ENCODE data around the gene SATL1. TPM values are rescaled to one million over a fixed set of nuclear protein-coding genes. Genes with fewer than 3 reads are reported as not detected.
A peak's percentile ranks its signal among the peaks of the same experiment; 100 is the strongest.

The SATL1 gene
- total RNA-seq, 4 donors from 2014 or later = 0.48 TPM; not detected in 3

DNA sequence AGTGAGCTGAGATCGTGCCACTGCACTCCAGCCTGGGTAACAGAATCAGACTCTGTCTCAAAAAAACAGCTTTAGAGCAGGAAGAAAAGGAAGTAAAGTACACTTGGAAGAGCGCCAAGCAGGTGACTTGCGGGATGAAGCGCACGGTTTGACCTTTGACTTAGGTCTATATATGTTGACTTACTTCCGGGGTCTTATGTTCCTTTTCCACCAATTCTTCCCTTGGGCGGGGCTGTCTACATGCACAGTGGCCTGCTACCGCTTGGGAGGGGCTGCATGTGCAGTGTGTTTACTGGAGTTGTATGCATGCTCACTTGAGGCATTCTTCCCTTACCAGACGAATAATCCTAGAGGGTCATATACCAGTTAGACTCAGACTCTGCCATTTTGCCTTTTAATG is 131.3 kb downstream of the SATL1 start:
- intact Hi-C loops (cut with DNase I; ENCODE audit: low total_unique reads) = no loop called here

DNA sequence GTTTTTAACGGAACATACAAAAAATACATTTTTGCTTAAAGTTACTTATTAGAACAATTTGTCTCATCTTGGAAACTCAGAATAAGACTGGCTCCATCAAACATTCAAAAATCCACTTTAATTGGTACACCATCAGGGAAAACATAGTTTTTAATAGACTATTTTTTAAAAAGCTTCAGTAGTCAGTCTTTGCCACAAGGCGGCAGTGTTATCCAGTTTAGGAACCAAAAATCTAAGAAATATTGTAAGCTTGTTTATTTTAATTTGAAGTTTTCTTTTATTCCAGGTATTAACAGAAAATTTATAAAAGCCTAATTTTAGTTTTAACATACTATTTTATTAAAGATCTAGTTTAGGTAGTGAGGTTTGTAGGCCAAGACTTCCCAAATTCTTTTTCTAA is 132.2 kb downstream of the SATL1 start:
- H3K27ac ChIP-seq = no peak overlapping the region
- no peak for TF ChIP-seq POLR2A (IDR thresholded peaks at IDR 0.05)
- TF ChIP-seq, protein P1, sequence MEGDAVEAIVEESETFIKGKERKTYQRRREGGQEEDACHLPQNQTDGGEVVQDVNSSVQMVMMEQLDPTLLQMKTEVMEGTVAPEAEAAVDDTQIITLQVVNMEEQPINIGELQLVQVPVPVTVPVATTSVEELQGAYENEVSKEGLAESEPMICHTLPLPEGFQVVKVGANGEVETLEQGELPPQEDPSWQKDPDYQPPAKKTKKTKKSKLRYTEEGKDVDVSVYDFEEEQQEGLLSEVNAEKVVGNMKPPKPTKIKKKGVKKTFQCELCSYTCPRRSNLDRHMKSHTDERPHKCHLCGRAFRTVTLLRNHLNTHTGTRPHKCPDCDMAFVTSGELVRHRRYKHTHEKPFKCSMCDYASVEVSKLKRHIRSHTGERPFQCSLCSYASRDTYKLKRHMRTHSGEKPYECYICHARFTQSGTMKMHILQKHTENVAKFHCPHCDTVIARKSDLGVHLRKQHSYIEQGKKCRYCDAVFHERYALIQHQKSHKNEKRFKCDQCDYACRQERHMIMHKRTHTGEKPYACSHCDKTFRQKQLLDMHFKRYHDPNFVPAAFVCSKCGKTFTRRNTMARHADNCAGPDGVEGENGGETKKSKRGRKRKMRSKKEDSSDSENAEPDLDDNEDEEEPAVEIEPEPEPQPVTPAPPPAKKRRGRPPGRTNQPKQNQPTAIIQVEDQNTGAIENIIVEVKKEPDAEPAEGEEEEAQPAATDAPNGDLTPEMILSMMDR (IDR thresholded peaks at IDR 0.05) = peak; percentile 18 to 50 (median 42)
- no peak for DNase-seq

More for the DNA sequence above, 131.3 kb downstream of the SATL1 start:
- no peak for DNase-seq
- TF ChIP-seq, protein P1 (IDR thresholded peaks at IDR 0.05) = no peak
- no peak for TF ChIP-seq POLR2A (IDR thresholded peaks at IDR 0.05)
- Histone ChIP-seq H3K4me1 (no peaks in the 10 kb centered on the region), H3K36me3 (no peaks in the 10 kb centered on the region), H3K27me3 (no peaks in the 10 kb centered on the region), H3K9me3 (no peaks in the 10 kb centered on the region), H3K4me3 (no peak overlapping the region), H3K27ac (no peak overlapping the region)

DNA sequence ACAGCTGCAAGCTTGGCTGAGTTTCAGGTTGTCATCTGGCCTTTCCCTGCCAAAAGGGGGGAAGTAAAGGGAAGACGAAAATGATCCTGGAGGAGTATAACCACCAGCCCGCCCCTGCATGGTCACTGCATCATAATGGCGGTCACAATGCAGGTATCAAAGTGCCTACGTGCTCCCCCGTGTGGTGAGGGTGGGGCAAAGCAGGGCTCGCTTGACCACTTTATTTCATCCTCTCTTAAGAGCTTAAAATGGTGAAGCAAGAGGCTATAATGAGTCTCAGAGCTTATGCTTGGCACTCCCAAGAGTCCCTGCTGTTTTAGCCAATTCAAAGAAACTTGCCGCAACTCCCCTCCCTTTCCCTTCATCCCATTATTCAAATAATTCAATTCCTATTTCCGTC is 134.3 kb downstream of the SATL1 start:
- H3K4me1 ChIP-seq = no peaks in the 10 kb centered on the region
- no peak overlapping the region for H3K27ac ChIP-seq
- no peaks in the 10 kb centered on the region for H3K9me3 ChIP-seq
- intact Hi-C loops (cut with DNase I; ENCODE audit: low total_unique reads) = no loop called here
- DNase-seq = no peak
- no peaks in the 10 kb centered on the region for H3K27me3 ChIP-seq
- no peak overlapping the region for H3K4me3 ChIP-seq
- no peak for TF ChIP-seq POLR2A (IDR thresholded peaks at IDR 0.05)
- TF ChIP-seq, protein P1 (IDR thresholded peaks at IDR 0.05) = no peak
- H3K36me3 ChIP-seq = no peaks in the 10 kb centered on the region

More for the DNA sequence above, 132.2 kb downstream of the SATL1 start:
- no peak overlapping the region for H3K4me3 ChIP-seq
- no peaks in the 10 kb centered on the region for H3K27me3 ChIP-seq
- intact Hi-C loops (cut with DNase I; ENCODE audit: low total_unique reads) = no loop called here
- H3K4me1 ChIP-seq = no peaks in the 10 kb centered on the region
- H3K9me3 ChIP-seq = no peaks in the 10 kb centered on the region
- H3K36me3 ChIP-seq = no peaks in the 10 kb centered on the region

DNA sequence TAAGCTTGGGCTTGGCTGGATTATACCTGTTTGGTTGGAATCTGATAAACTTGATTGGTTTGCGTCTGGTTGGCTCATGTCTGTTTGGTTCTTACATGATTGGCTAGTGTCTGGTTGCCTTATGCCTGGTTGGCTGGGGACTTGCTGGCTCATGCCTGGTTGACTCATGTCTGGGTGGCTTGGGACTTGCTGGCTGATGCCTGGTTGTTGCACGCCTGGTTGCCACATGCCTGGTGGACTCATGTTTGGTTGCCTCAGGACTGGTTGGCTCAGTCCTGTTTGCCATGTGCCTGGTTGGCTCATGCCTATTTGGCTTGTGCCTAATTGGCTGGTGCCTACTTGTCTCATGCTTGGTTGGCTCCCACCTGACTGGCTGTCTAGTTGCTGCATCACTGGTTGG is 135.4 kb downstream of the SATL1 start:
- intact Hi-C loops (cut with DNase I; ENCODE audit: low total_unique reads) = no loop called here
- no peaks in the 10 kb centered on the region for H3K36me3 ChIP-seq
- H3K27ac ChIP-seq = no peak overlapping the region
- no peaks in the 10 kb centered on the region for H3K9me3 ChIP-seq
- H3K27me3 ChIP-seq = no peaks in the 10 kb centered on the region
- no peaks in the 10 kb centered on the region for H3K4me1 ChIP-seq
- H3K4me3 ChIP-seq = no peak overlapping the region
- TF ChIP-seq, protein P1 (IDR thresholded peaks at IDR 0.05) = no peak
- no peak for TF ChIP-seq POLR2A (IDR thresholded peaks at IDR 0.05)
- DNase-seq = no peak

DNA sequence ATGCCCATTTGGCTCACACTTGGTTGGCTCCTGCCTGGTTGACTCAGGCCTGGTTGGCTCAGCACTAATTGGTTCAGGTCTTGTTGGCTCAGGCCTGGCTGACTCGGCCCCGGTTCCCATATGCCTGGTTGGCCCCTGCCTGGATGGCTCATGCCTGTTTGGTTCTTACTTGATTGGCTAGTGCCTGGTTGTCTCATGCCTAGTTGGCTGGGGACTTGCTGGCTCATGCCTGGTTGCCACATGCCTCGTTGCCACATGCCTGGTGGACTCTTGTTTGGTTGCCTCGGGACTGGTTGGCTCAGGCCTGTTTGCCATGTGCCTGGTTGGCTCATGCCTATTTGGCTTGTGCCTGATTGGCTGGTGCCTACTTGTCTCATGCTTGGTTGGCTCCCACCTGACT is 136.2 kb downstream of the SATL1 start:
- Histone ChIP-seq H3K27ac (no peak overlapping the region), H3K4me3 (no peak overlapping the region), H3K36me3 (no peaks in the 10 kb centered on the region), H3K27me3 (no peaks in the 10 kb centered on the region), H3K4me1 (no peaks in the 10 kb centered on the region), H3K9me3 (no peaks in the 10 kb centered on the region)
- DNase-seq = no peak
- TF ChIP-seq POLR2A (IDR thresholded peaks at IDR 0.05) = no peak
- TF ChIP-seq, protein P1 (IDR thresholded peaks at IDR 0.05) = no peak
- intact Hi-C loops (cut with DNase I; ENCODE audit: low total_unique reads) = no loop called here
